Left renal cortex interstitium (tissue), 4 donors: ENCODE data around the gene PARD3B. TPM values are rescaled to one million over a fixed set of nuclear protein-coding genes. Genes with fewer than 3 reads are reported as not detected.

ENCODE experiments used
- DNase-seq, 4 donors: peaks; one replicate each; pipeline ENCODE4 v3.0.0-alpha.2; 2013; ENCODE audit warnings: low read depth in 4 of 4, low spot score in 2 of 4, missing footprints in 1 of 4
- polyA plus RNA-seq, 4 donors: library from polyadenylated mRNA; unstranded; fragments of 120-200 nt; gene quantifications; one replicate each; pipeline ENCODE4 v1.2.1, GENCODE V29; 2013; ENCODE audit not compliant: insufficient read length in 4 of 4

Gene PARD3B
- polyA plus RNA-seq, 4 donors, result 31.9 to 36.3 (median 34.3) TPM

- no peak for DNase-seq
These were observed 866.3 kb downstream of the PARD3B start for GRCh38 chr2:205411558-205411957.

- DNase-seq, result no peak
These were observed 879.1 kb downstream of the PARD3B start for GRCh38 chr2:205424326-205424725.

- DNase-seq, result no peak
These were observed 879.8 kb downstream of the PARD3B start for GRCh38 chr2:205425102-205425501.

GRCh38 chr2:205427112-205427511, 881.8 kb downstream of the PARD3B start:
- no peak for DNase-seq

GRCh38 chr2:205428811-205429210, 883.5 kb downstream of the PARD3B start:
- DNase-seq, result no peak

- DNase-seq, result no peak
These were observed 890.7 kb downstream of the PARD3B start for GRCh38 chr2:205435970-205436369.

- no peak for DNase-seq
These were observed 893.0 kb downstream of the PARD3B start for GRCh38 chr2:205438241-205438640.

GRCh38 chr2:205439621-205440020, 894.3 kb downstream of the PARD3B start:
- no peak for DNase-seq

GRCh38 chr2:205441524-205441923, 896.2 kb downstream of the PARD3B start:
- DNase-seq, result no peak

GRCh38 chr2:205448189-205448588, 902.9 kb downstream of the PARD3B start:
- DNase-seq, result no peak

GRCh38 chr2:205451901-205452512, 906.7 kb downstream of the PARD3B start:
- no peak for DNase-seq

GRCh38 chr2:205453202-205453601, 907.9 kb downstream of the PARD3B start:
- no peak for DNase-seq

- no peak for DNase-seq
These were observed 911.4 kb downstream of the PARD3B start for GRCh38 chr2:205456682-205457081.

GRCh38 chr2:205460217-205460616, 914.9 kb downstream of the PARD3B start:
- no peak for DNase-seq

- DNase-seq, result no peak
These were observed 915.9 kb downstream of the PARD3B start for GRCh38 chr2:205461169-205461568.

- DNase-seq, result no peak
These were observed 916.7 kb downstream of the PARD3B start for GRCh38 chr2:205461678-205462665.

- DNase-seq, result no peak
These were observed 917.5 kb downstream of the PARD3B start for GRCh38 chr2:205462681-205463345.

- DNase-seq, result no peak
These were observed 918.3 kb downstream of the PARD3B start for GRCh38 chr2:205463466-205464025.

- DNase-seq, result no peak
These were observed 919.4 kb downstream of the PARD3B start for GRCh38 chr2:205464681-205465080.

- no peak for DNase-seq
These were observed 920.5 kb downstream of the PARD3B start for GRCh38 chr2:205465791-205466190.

GRCh38 chr2:205471776-205472175, 926.5 kb downstream of the PARD3B start:
- no peak for DNase-seq
